Suprapubic skin (tissue), 4 donors: ENCODE measurements around the gene IGSF23. TPM values are rescaled to one million over a fixed set of nuclear protein-coding genes. Genes with fewer than 3 reads are reported as not detected.

Experiments
- DNase-seq, 2 donors: peaks; one replicate each; pipeline ENCODE4 v3.0.0-alpha.2; 2019; ENCODE audit warnings: low spot score in 2 of 2
- H3K27ac ChIP-seq: fragments of 200-600 bp; sonication (generic); one replicate; pipeline ENCODE4 v1.5.1; 2019
- H3K27me3 ChIP-seq: fragments of 200-600 bp; sonication (generic); one replicate; pipeline ENCODE4 v1.5.1; 2019
- H3K36me3 ChIP-seq: fragments of 200-600 bp; sonication (generic); one replicate; pipeline ENCODE4 v1.5.1; 2019
- H3K4me1 ChIP-seq: fragments of 200-600 bp; sonication (generic); one replicate; pipeline ENCODE4 v1.5.1; 2019
- H3K4me3 ChIP-seq: fragments of 200-600 bp; sonication (generic); one replicate; pipeline ENCODE4 v1.5.1; 2019; ENCODE audit warnings: mild to moderate bottlenecking
- H3K9me3 ChIP-seq: fragments of 200-600 bp; sonication (generic); one replicate; pipeline ENCODE4 v1.5.1; 2019
- CTCF ChIP-seq, 2 donors: fragments of 200-600 bp in 1 of 2; fragments of 450-650 bp in 1 of 2; sonication (generic) in 1 of 2; IDR thresholded peaks; one replicate each; pipeline ENCODE4 v1.5.1; 2016 to 2019; ENCODE audit warnings: antibody characterized with exemption in 2 of 2, mild to moderate bottlenecking in 1 of 2, moderate library complexity in 1 of 2
- EP300 ChIP-seq: sonication (generic); formaldehyde crosslinking; IDR thresholded peaks from one replicate; pipeline ENCODE4 v1.6.1; 2017; ENCODE audit warnings: antibody characterized with exemption
- POLR2A ChIP-seq, 2 donors: fragments of 450-650 bp; IDR thresholded peaks; one replicate each; pipeline ENCODE4 v1.6.1; 2017; ENCODE audit warnings: antibody characterized with exemption in 2 of 2, mild to moderate bottlenecking in 2 of 2, moderate library complexity in 2 of 2
- POLR2AphosphoS5 ChIP-seq, 3 donors: sonication (generic); formaldehyde crosslinking; IDR thresholded peaks; one replicate each; pipeline ENCODE4 v1.6.1; 2017; ENCODE audit warnings: antibody characterized with exemption in 3 of 3
- WGBS: methylation state at CpG from one replicate; pipeline ENCODE4 v1.1.5; 2018; 5-methylcytosine and 5-hydroxymethylcytosine counted together
- total RNA-seq, 4 donors: library from RNA; depleted of rRNA; stranded (reverse); fragments of >200 nt; gene quantifications; one replicate each; pipeline ENCODE4 v1.1.0, GENCODE V29; 2016

IGSF23 gene
- total RNA-seq, 4 donors from 2014 or later, result not detected

GRCh38 chr19:44645407-44646048 is 32.2 kb downstream of the IGSF23 start:
- peaks cover 7% of the 10 kb centered on the region for H3K36me3 ChIP-seq
- peaks cover 6% of the 10 kb centered on the region for H3K4me1 ChIP-seq
- H3K9me3 ChIP-seq, result no peaks in the 10 kb centered on the region
- 88% methylated on average over 8 of the region's 8 CpGs for WGBS
- H3K27me3 ChIP-seq, result no peaks in the 10 kb centered on the region
- H3K27ac ChIP-seq, result no peak overlapping the region
- no peak overlapping the region for H3K4me3 ChIP-seq
- TF ChIP-seq POLR2AphosphoS5 (IDR thresholded peaks at IDR 0.05) (no peak), CTCF (IDR thresholded peaks at IDR 0.05) (no peak), POLR2A (IDR thresholded peaks at IDR 0.05) (no peak), EP300 (no peak)
- DNase-seq, result no peak

- Histone ChIP-seq H3K9me3 (no peaks in the 10 kb centered on the region), H3K36me3 (peaks cover 12% of the 10 kb centered on the region), H3K27me3 (no peaks in the 10 kb centered on the region), H3K27ac (no peak overlapping the region), H3K4me3 (no peak overlapping the region), H3K4me1 (peaks cover 6% of the 10 kb centered on the region)
- DNase-seq, result no peak
- TF ChIP-seq CTCF (IDR thresholded peaks at IDR 0.05) (no peak), POLR2A (IDR thresholded peaks at IDR 0.05) (no peak), EP300 (no peak), POLR2AphosphoS5 (IDR thresholded peaks at IDR 0.05) (no peak)
- WGBS, result 97% methylated on average over 3 of the region's 3 CpGs
Measured at GRCh38 chr19:44646049-44646416, 32.7 kb downstream of the IGSF23 start.

GRCh38 chr19:44647144-44647543 is 33.8 kb downstream of the IGSF23 start:
- TF ChIP-seq POLR2A (IDR thresholded peaks at IDR 0.05) (no peak), POLR2AphosphoS5 (IDR thresholded peaks at IDR 0.05) (no peak), EP300 (no peak), CTCF (IDR thresholded peaks at IDR 0.05) (no peak)
- WGBS, result 53% methylated on average over 20 of the region's 31 CpGs
- Histone ChIP-seq H3K27ac (no peak overlapping the region), H3K27me3 (no peaks in the 10 kb centered on the region), H3K36me3 (peaks cover 24% of the 10 kb centered on the region), H3K4me1 (peaks cover 6% of the 10 kb centered on the region), H3K9me3 (no peaks in the 10 kb centered on the region), H3K4me3 (no peak overlapping the region)
- DNase-seq, result no peak

DNA sequence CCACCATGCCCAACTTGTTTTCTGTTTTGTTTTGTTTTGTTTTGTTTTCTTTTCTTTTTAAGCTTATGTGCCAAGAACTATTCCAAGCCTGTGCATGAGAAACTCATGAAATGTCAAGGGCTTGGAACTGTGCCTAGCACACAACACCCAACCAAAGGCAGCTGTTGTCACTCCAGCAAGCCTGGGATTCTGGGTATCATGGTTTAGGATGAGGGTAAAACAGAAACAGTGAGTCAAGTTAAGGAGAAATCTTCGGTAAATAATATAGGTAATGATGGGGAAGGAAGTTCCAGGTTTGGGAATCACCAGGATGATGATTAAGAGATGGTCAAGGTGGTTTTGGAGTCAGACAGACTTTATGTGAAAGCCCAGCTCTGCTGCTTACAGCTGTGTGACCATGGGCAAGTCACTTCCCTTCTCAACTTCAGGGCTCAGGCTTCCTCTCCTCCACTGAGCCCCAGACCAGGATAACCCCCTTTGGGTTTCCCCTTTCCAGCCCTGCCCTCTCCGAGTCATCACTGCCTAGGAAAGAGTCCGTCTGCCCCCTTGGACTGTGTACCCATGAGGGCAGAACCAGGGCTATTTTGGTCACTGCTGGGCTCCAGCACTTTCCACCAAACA is 35.4 kb downstream of the IGSF23 start:
- no peak for TF ChIP-seq POLR2A (IDR thresholded peaks at IDR 0.05)
- TF ChIP-seq CTCF (IDR thresholded peaks at IDR 0.05), result no peak
- Histone ChIP-seq H3K27ac (no peak overlapping the region), H3K27me3 (no peaks in the 10 kb centered on the region), H3K36me3 (peaks cover 37% of the 10 kb centered on the region), H3K4me1 (no peaks in the 10 kb centered on the region), H3K4me3 (no peak overlapping the region), H3K9me3 (no peaks in the 10 kb centered on the region)
- DNase-seq, result no peak
- 79% methylated on average over 3 of the region's 3 CpGs for WGBS

DNA sequence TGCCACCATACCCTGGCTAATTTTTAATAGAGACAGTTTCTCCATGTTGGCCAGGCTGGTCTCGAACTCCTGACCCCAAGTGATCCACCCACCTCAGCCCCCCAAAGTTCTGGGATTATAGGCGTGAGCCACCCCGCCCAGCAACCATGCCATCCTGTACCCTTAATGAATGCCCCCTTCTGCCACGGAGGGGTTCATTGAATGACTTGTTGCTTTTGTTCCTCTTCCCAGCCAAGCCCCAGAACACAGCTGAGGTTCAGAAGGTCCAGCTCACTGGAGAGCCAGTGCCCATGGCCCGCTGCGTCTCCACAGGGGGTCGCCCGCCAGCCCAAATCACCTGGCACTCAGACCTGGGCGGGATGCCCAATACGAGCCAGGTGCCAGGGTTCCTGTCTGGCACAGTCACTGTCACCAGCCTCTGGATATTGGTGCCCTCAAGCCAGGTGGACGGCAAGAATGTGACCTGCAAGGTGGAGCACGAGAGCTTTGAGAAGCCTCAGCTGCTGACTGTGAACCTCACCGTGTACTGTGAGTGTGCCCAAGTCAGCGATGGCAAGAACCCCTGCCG is 36.3 kb downstream of the IGSF23 start:
- H3K4me1 ChIP-seq, result no peaks in the 10 kb centered on the region
- no peak for DNase-seq
- no peaks in the 10 kb centered on the region for H3K9me3 ChIP-seq
- H3K4me3 ChIP-seq, result no peak overlapping the region
- 86% methylated on average over 9 of the region's 15 CpGs for WGBS
- peaks cover 39% of the 10 kb centered on the region for H3K36me3 ChIP-seq
- H3K27ac ChIP-seq, result no peak overlapping the region
- no peak for TF ChIP-seq POLR2AphosphoS5 (IDR thresholded peaks at IDR 0.05)
- TF ChIP-seq EP300, result no peak
- no peak for TF ChIP-seq CTCF (IDR thresholded peaks at IDR 0.05)
- no peaks in the 10 kb centered on the region for H3K27me3 ChIP-seq
